Measurements from ENCODE around the gene PI4K2B.
"Not testable (repeated sequence)": the region's sequence is repeated elsewhere in the genome, so short reads cannot be mapped to it uniquely, and the experiment has no call there.

Gene PI4K2B

DNA sequence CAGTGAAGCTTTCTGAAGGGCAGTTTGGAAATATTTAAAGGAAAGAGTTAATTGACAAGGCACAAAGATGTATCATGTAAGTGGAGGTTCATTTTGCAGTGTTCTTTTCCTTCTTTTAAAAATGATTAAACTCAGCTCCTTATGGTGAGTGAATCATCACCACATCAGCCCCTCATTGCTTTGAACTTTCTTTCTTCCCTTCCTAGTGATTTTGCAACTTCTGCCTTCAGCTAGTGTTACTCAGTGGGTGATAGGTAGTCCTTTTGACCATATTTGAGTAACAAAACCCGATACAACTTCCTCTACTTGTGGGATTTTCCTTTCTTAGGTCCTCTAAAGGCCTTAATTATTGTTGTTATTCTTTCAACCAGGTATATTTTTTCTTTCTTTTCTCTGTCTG is 86.9 kb downstream of the PI4K2B start:
- Histone ChIP-seq H3K9me3 (ENCODE audit: insufficient read depth, low read length) (no peaks in the 10 kb centered on the region), H3K4me3 (ENCODE audit: insufficient read length, low read depth) (no peak overlapping the region), H3K27me3 (ENCODE audit: insufficient read depth, insufficient read length) (no peaks in the 10 kb centered on the region), H3K4me1 (ENCODE audit: insufficient read depth, insufficient read length) (no peaks in the 10 kb centered on the region), H3K36me3 (ENCODE audit: insufficient read depth, insufficient read length, low read length) (peaks cover 60% of the 10 kb centered on the region), H3K9ac (ENCODE audit: insufficient read length, low read depth) (no peak overlapping the region)
- DNase-seq (ENCODE audit: low read depth, low spot score), result no peak
- TF ChIP-seq SUZ12 (IDR thresholded peaks at IDR 0.05; ENCODE audit: extremely low read depth, insufficient read depth, insufficient read length) (no peak), ZNF274 (IDR thresholded peaks at IDR 0.05; ENCODE audit: low read depth, low read length) (no peak), YY1 (IDR thresholded peaks at IDR 0.05; ENCODE audit: insufficient read depth, insufficient read length) (no peak)

- Histone ChIP-seq H3K9me3 (ENCODE audit: insufficient read depth, low read length) (no peaks in the 10 kb centered on the region), H3K4me1 (ENCODE audit: insufficient read depth, insufficient read length) (no peaks in the 10 kb centered on the region), H3K27me3 (ENCODE audit: insufficient read depth, insufficient read length) (no peaks in the 10 kb centered on the region), H3K9ac (ENCODE audit: insufficient read length, low read depth) (no peak overlapping the region), H3K36me3 (ENCODE audit: insufficient read depth, insufficient read length, low read length) (peaks cover 53% of the 10 kb centered on the region), H3K4me3 (ENCODE audit: insufficient read length, low read depth) (no peak overlapping the region)
- TF ChIP-seq ZNF274 (IDR thresholded peaks at IDR 0.05; ENCODE audit: low read depth, low read length) (no peak), SUZ12 (IDR thresholded peaks at IDR 0.05; ENCODE audit: extremely low read depth, insufficient read depth, insufficient read length) (no peak), YY1 (IDR thresholded peaks at IDR 0.05; ENCODE audit: insufficient read depth, insufficient read length) (no peak)
- DNase-seq (ENCODE audit: low read depth, low spot score), result no peak
Observed at GRCh38 chr4:25321703-25322102, 87.9 kb downstream of the PI4K2B start.

- not testable (repeated sequence) for H3K4me1 ChIP-seq (ENCODE audit: insufficient read depth, insufficient read length); H3K9me3 ChIP-seq (ENCODE audit: insufficient read depth, low read length); H3K9ac ChIP-seq (ENCODE audit: insufficient read length, low read depth); DNase-seq (ENCODE audit: low read depth, low spot score); H3K27me3 ChIP-seq (ENCODE audit: insufficient read depth, insufficient read length); H3K4me3 ChIP-seq (ENCODE audit: insufficient read length, low read depth)
- H3K36me3 ChIP-seq (ENCODE audit: insufficient read depth, insufficient read length, low read length), result peaks cover 23% of the 10 kb centered on the region
Observed at GRCh38 chr4:25328463-25328862, 94.6 kb downstream of the PI4K2B start.
